ENCODE measurements around the gene EXOC6.

The EXOC6 gene

DNA sequence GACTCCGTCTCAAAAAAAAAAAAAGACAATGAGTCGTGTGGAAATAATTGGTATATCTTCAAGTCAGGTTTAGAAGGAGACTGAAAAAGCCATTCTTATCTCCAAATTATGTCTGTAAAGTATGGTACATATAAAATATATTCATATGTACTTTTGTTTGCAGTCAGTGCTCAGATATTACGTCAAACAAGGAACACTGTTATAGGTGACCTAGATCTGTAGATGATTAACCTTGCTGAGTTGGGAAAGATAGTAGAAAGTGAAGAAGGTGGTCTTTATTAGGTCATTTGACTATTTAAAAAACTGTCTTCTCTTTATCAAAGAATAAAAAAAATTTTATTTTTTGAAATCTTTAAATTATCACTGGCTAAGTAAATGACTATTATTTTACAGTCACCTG, 167.4 kb downstream of the EXOC6 start:
- no peak for DNase-seq (ENCODE audit: low read depth in 2 of 2)

- no peak for DNase-seq (ENCODE audit: low read depth in 2 of 2)
Observed at GRCh38 chr10:93023013-93023650, 174.8 kb downstream of the EXOC6 start.

GRCh38 chr10:93026072-93026471, 177.8 kb downstream of the EXOC6 start:
- DNase-seq (ENCODE audit: low read depth in 2 of 2), result no peak

DNA sequence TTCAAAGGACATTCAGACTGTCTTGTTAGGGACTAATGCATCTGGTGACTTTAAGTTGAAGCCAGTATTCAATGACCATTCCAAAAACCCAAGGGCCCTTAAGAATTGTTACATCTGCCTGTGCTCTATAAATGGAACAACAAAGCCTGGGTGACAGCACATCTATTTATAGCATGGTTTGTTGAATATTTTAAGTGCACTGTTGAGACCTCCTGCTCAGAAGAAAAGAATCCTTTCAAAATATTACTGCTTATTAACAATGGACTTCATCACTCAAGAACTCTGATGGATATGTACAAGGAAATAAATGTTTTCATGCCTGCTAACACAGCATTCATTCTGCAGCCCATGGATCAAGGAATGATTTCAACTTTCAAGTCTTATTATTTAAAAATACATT, 179.2 kb downstream of the EXOC6 start:
- no peak for DNase-seq (ENCODE audit: low read depth in 2 of 2)

DNA sequence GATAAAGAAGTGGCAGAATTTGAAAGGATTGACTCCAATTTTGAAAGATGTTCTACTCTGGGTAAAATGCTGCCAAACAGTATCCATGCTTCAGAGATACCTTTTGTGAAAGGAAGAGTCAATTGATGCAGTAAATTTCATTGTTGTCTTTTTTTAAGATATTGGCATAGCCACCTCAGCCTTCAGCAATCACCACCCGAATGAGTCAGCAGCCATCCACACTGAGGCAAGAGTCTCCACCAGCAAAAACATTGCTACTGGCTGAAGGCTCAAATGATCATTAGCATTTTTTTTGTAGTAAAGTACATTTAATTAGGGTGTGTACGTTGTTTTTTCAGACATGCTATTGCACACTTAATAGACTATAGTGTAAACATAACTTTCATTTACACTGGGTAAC, 180.6 kb downstream of the EXOC6 start:
- peak in 1 of 2 experiments; percentile 11 for DNase-seq (ENCODE audit: low read depth in 2 of 2)

DNA sequence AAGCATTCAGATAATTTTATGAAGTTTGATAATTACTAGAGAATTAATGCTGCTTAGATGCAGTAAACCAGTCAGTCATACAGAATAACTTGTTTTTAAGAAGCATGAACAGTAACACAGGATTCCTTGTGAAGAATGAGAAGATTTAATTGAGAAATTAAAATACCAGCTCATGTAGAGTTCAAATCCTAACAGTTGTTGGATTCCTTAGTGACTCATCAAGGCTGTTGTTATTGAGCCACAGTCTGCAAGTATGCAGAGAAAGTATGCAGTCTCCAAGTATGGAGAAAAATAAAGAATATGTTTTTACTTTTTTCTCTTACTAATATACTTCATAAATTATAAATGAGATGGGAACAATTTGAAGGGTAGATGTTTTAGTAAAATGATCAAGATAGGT, 182.1 kb downstream of the EXOC6 start:
- peak; percentile 65 to 67 for DNase-seq (ENCODE audit: low read depth in 2 of 2)

DNA sequence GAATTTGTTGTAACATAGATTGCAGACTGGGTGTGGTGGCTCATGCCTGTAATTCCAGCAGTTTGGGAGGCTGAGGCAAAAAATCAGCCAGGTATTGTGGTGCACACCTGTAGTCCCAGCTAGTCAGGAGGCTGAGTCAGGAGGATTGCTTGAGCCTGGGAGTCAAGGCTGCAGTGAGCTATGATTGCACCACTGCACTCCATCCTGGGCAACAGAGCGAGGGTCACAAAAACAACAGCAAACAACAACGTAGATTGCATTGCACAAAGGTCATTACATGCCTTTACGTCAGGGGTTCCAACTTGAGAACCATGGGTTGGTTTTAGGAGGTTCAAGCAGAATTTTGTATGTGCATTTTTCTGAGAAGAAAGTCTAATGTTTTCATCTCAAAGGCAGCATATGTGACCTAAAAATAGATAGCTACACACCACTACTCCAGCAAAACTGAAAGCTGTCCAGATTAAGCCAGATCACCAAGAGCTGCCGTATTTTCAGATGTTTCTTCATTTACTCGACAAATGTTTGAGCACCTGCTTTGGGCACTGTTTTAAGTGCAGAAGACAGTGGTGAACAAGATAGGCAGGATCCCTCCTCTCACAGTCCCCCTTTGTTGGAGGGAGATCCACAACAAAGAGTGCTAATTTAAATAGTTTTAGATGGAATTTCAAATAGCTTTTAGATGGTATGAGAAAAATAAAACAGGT, 183.9 kb downstream of the EXOC6 start:
- no peak for DNase-seq (ENCODE audit: low read depth in 2 of 2)

- no peak for DNase-seq (ENCODE audit: low read depth in 2 of 2)
Observed at GRCh38 chr10:93032809-93033137, 184.5 kb downstream of the EXOC6 start.

DNA sequence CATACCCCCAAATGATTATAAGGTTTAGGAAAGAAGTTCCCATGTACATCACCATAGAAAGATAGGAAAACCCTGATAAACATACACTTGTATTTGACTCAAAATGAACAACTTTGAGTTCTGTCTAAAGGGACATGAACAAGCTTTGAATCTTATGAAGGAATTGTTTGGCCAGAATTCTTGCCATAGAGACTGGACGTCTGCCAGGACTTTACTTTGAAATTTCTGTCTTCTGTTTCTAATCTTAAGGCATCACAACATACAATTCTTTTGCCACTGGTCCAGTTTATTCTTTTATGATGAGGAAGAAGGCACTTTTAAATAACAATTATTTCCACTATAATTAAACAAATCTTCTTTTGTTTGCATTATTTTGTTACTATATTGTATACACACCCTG, 186.1 kb downstream of the EXOC6 start:
- peak in 1 of 2 experiments; percentile 8 for DNase-seq (ENCODE audit: low read depth in 2 of 2)

DNA sequence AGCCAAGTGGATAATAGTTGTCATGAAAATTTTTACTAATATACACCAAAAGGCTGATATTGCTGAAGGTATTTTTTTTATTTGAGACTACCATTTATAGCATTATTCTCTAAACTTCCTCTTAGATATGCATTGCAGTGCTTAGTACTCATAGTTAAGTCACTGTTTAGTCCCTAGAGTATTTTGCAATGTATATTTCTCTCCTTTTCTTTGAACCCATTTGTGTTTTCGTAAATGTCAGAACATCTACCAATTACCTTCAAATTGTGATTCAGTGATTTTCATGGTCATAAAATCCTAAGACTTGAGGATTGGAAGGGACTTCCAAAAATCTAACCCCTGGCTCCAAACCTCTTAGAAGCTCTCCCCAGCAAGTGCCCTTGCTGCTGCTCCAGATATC, 190.8 kb downstream of the EXOC6 start:
- no peak for DNase-seq (ENCODE audit: low read depth in 2 of 2)

- DNase-seq (ENCODE audit: low read depth in 2 of 2), result peak; percentile 22 to 27
Observed at GRCh38 chr10:93039721-93040120, 191.4 kb downstream of the EXOC6 start.

- no peak for DNase-seq (ENCODE audit: low read depth in 2 of 2)
Observed at GRCh38 chr10:93054486-93054885, 206.2 kb downstream of the EXOC6 start.

DNA sequence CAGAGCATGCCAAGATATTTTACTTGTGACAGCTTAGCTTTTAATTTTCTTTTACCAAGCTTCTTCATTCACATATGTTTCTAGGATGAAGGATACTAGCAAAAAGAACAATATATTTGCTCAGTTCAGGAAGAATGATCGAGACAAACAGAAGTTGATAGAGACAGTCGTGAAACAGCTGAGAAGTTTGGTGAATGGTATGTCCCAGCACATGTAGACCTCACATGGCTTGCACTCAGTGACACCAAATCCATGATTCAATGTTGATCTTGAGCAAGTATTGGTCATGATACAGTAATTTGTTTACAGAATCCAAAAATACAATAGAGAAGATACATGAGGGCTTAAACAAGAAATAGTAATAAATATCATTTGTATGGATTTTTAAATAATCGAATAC, 209.8 kb downstream of the EXOC6 start:
- DNase-seq (ENCODE audit: low read depth in 2 of 2), result no peak

DNA sequence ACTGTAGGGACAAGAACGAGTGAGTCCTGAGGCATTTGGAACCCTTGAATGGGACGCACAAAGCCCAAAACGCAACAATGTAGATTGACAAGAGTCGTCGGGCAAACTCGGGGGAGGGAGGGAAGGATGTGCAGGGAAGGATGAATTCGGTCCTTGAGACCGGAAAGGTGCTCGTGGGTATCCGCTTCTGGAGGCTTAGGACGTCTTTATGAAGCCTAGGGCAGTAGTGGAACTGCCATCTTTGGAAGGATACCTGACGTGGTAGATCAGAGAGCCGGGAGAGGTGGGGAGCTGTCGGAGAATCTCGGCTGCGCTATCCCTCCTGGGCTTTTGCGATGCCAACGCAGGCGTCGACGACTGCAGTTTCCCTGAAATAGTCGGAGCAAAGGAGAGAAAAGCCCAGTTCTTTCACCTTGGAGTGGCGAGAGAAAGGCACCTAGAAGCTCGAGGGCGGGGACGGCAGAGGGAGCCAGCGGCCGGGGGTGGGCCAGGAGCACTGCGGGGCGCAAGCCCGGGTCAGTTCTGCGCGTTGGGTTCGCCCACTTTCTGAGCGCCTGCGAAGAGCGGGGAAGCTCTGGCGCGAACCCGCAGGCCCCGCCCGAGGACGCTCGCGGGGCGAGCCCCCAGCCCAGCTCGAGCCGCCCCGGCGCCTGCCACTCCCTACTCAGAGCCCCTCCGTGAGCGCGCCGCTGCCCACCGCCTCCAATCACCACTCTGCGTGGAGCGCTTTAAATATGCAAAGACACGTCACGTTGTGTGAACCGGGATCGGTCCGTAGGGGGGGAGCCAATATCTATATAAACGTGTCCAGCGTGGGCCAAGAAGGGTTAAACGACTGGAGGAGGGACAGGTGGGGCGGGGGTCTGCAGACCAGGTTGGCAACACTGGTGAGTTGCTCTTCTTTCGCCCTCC, 211.9 kb downstream of the EXOC6 start, which contains the start of gene CYP26C1:
CYP26C1 (plus strand) TSS at position 824 of the 912 bp plus-strand sequence. CDS start 466 bp downstream, outside the sequence.
- no peak for DNase-seq (ENCODE audit: low read depth in 2 of 2)

- no peak for DNase-seq (ENCODE audit: low read depth in 2 of 2)
Observed at GRCh38 chr10:93060887-93061593, 212.7 kb downstream of the EXOC6 start.

- no peak for DNase-seq (ENCODE audit: low read depth in 2 of 2)
Observed at GRCh38 chr10:93061594-93062513, 213.5 kb downstream of the EXOC6 start.

GRCh38 chr10:93062514-93063143, 214.3 kb downstream of the EXOC6 start:
- no peak for DNase-seq (ENCODE audit: low read depth in 2 of 2)

DNA sequence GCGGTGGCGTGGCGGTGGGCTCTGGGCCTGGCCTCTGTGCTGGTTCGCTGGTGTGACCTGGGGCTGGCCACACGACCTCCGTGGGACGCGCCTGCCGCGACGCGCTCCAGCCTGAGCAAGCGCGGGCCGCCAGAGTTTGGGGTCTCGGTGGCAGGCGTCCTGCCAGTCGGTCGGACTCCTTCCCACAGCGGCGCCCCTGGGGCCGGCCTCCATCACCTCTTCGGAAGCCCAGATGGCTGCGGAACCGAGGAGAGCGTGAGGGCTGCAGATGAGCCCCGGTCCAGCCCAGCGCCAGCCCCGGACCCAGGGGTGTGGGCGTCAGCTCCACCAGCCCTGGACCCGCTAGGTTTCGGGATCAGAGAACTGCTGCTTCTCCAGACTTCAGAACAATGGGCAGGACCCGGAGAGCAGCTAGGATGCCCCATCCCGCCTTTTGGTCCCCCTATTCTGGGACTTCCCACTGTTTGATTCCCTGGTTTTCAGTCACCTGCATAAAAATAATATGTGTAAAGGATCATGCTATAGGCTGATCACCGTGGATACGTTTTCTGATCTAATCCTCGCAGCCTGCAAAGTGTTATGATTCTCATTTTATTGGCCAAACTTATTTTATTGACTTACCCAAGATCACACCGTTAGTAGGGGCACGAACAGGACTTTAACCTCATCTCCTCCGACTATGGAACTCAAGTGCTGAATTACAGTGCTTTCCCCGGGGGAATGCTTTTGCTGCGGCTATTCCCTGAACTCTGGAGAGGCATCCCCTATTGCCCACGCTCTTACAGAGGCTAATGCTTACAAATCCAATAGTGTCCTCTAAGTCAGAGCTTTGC, 215.0 kb downstream of the EXOC6 start:
- no peak for DNase-seq (ENCODE audit: low read depth in 2 of 2)

- DNase-seq (ENCODE audit: low read depth in 2 of 2), result no peak
Observed at GRCh38 chr10:93063977-93064660, 215.8 kb downstream of the EXOC6 start.

All from fibroblast of skin of left quadriceps (primary cell).